ENCODE measurements around the gene EIF5A. TPM values are rescaled to one million over a fixed set of nuclear protein-coding genes. Genes with fewer than 3 reads are reported as not detected.
A peak's percentile ranks its signal among the peaks of the same experiment; 100 is the strongest.

The EIF5A gene
- total and polyA plus RNA-seq, 5 donors: 259 to 311 (median 271) TPM

DNA sequence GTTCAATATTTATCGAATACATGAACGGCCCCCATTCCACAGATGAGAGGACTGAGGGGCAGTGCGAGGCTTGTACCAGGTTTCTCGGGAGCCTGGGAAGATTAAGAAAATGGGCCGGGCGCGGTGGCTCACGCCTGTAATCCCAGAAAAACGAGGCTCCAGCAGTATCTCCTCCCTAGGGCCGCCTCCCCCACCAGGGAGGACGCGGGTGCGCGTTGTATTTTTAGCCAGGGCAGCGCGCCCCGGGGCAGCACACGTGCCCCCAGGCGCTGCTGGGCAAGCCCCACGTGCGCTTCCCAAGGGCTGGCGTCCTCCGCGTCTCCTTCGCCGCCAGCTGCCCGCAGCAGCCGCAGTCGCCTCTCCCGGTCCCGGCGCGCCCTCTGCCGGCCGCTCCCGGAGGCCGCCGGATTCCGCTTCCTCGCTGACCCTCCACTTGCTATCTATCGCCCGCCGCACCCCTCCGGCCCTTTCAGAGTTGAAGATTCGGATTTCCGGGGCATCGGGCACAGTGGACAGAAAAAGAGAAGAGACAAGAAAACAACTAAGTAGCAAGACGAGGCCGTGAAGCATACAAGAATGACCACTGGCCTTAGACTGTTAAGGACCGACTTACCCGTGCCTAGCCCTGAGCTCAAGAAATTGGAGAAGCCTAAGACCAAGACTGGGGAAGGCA lies 11.1 kb upstream of the EIF5A start:
- Histone ChIP-seq H3K9me3 (ENCODE audit: control insufficient read depth, low read length) (no peaks in the 10 kb centered on the region), H3K27me3 (ENCODE audit: control insufficient read depth, insufficient read depth) (no peaks in the 10 kb centered on the region), H3K4me1 (ENCODE audit: control insufficient read depth, insufficient read depth, low read length) (peaks cover 12% of the 10 kb centered on the region), H3K27ac (ENCODE audit: low read length) (peak overlapping the region; percentile 71), H3K4me3 (ENCODE audit: low read length) (no peak overlapping the region)
- ATAC-seq (peak; percentile 83 to 84), DNase-seq (peak; percentile 86 to 95 (median 94))
- intact Hi-C loops (cut with DNase I): loop anchor here (1.0 to 10.0 kb wide), 3 partner anchors 16 to 48 kb away; partner anchors contain the start of gene SLC2A4 (in 2 of the 4)
- WGBS: 3% methylated on average over 51 of the region's 51 CpGs

DNA sequence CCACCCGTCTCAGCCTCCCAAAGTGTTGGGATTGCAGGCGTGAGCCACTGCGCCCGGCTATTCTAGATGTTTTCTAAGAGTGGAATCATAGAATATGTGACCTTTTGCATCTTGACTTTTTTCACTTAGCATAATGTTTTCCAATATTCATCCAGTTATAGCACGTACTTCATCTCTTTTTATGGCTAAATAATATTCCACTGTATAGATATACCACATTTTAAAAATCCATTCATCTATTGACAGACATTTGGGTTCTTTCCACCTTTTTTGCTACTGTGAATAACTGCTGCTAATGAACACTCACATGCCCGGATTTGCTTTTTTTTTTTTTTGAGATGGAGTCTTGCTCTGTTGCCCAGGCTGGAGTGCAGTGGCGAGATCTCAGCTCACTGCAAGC lies 3.2 kb upstream of the EIF5A start:
- Histone ChIP-seq H3K4me3 (ENCODE audit: low read length) (no peak overlapping the region), H3K27ac (ENCODE audit: low read length) (no peak overlapping the region), H3K27me3 (ENCODE audit: control insufficient read depth, insufficient read depth) (no peaks in the 10 kb centered on the region), H3K9me3 (ENCODE audit: control insufficient read depth, low read length) (no peaks in the 10 kb centered on the region), H3K4me1 (ENCODE audit: control insufficient read depth, insufficient read depth, low read length) (peaks cover 3% of the 10 kb centered on the region)
- ATAC-seq: no peak
- peak in 1 of 3 donors; percentile 17 for DNase-seq
- intact Hi-C loops (cut with DNase I): no loop called here
- WGBS: 96% methylated on average over 7 of the region's 7 CpGs

DNA sequence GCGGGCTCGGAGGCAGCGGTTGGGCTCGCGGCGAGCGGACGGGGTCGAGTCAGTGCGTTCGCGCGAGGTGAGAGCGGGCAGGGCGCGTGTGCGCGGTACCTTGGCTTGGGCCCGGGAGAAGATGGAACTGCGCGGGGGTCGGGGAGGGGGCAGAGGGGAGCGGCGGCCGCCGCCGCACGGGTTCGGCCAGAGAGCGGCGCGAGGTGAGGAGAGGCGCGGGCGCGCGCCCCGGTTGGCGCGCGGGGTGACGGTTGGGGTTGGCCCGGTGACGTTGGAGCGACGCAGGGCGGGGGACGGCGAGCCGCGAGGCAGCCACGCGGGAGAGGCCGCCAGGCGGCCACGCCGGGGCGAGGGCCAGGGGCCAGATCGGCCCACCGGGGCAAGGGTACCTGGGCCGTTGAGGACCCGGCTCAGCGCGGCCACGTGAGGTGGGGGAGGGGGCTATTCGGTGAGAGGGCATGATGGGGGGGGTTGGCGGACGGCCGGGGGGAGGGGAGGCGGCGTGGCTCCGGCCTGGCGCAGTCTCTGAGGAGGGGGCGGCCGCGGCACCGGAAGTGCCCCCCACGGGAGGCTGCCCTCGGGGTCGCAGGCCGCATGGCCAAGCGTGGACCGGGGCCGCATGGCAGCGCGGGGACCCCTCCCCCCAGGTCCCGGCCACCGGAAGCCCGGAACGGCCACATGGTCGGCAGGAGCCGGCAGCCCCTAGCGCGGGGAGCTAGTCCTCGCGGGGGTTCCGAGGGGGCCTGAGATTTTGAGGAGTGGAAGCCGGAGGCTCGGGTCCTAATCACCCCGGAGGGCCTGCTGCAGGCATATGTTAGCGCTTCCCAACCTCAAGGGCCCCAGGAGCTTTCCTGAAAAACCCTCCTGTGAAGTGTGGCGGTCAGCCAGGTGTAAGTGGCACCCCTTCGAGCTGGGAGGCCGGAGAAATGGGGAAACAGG lies 527 bp downstream of the EIF5A start:
- intact Hi-C loops (cut with DNase I): no loop called here
- peak; percentile 21 to 22 for ATAC-seq
- H3K27ac ChIP-seq (ENCODE audit: low read length): peak overlapping the region; percentile 89
- no peaks in the 10 kb centered on the region for H3K9me3 ChIP-seq (ENCODE audit: control insufficient read depth, low read length)
- no peaks in the 10 kb centered on the region for H3K27me3 ChIP-seq (ENCODE audit: control insufficient read depth, insufficient read depth)
- DNase-seq: peak; percentile 70 to 88 (median 85)
- H3K4me1 ChIP-seq (ENCODE audit: control insufficient read depth, insufficient read depth, low read length): peaks cover 3% of the 10 kb centered on the region
- WGBS: under 1% methylated on average over 104 of the region's 104 CpGs
- H3K4me3 ChIP-seq (ENCODE audit: low read length): peak overlapping the region; percentile 83

DNA sequence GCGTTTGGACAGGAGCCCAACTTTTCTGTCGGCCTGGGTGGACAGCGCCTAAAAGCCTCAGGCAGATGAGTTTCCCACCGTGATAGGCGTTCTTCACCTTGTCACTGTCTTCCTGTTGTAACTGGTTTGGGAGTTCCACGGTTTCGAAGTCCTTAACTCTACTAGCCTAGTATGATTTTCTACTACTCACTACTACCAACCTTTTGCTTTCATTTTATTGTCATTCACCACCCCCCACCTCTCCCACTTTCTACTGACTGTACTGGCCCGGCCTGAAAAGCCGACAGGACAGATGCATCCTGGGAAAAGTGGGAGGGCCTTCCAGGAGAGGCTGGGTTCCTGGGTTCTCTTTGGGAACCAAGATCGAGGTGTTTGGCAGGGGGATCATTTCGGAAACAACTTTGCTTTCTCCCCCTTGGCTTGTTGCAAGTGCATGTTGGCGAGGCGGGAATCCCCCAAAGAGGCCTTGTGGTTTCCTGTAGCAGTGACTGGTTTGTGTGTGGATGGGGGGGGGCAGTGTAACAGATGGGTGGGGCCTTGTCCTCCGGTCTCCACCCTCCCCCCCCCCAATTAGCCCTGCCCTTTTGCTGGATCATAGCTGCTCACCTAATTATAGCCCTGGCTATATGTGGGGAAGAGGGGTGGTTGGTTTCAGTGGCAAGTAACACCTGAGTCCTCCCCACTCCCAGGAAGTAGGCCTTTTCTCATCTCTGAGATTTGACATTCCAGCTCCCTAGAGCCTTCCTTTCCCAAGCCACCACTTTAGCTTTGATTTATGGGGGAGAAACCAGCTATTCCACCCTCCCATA lies 1.4 kb downstream of the EIF5A start:
- intact Hi-C loops (cut with DNase I): no loop called here

DNA sequence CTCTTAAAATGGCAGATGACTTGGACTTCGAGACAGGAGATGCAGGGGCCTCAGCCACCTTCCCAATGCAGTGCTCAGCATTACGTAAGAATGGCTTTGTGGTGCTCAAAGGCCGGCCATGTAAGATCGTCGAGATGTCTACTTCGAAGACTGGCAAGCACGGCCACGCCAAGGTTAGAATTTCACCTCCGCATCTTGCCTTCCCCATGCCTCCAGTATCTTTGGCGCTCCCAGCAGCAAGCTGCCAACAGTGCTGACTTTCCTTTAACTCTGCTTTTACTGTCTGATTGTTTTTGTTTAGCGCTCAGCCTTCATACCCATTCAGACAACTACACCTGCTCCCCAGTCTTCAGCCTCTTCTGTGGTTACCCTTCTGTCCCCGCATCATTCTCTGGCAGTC lies 2.2 kb downstream of the EIF5A start:
- intact Hi-C loops (cut with DNase I): no loop called here
- DNase-seq (peak in 1 of 3 donors; percentile 27), ATAC-seq (no peak)
- 89% methylated on average over 12 of the region's 12 CpGs for WGBS
- Histone ChIP-seq H3K27me3 (ENCODE audit: control insufficient read depth, insufficient read depth) (no peaks in the 10 kb centered on the region), H3K4me1 (ENCODE audit: control insufficient read depth, insufficient read depth, low read length) (peaks cover 6% of the 10 kb centered on the region), H3K4me3 (ENCODE audit: low read length) (no peak overlapping the region), H3K9me3 (ENCODE audit: control insufficient read depth, low read length) (no peaks in the 10 kb centered on the region), H3K27ac (ENCODE audit: low read length) (no peak overlapping the region)

More for the DNA sequence above, 1.4 kb downstream of the EIF5A start:
- Histone ChIP-seq H3K9me3 (ENCODE audit: control insufficient read depth, low read length) (no peaks in the 10 kb centered on the region), H3K27ac (ENCODE audit: low read length) (peak overlapping the region; percentile 89), H3K27me3 (ENCODE audit: control insufficient read depth, insufficient read depth) (no peaks in the 10 kb centered on the region), H3K4me3 (ENCODE audit: low read length) (peak overlapping the region; percentile 83), H3K4me1 (ENCODE audit: control insufficient read depth, insufficient read depth, low read length) (peaks cover 3% of the 10 kb centered on the region)
- WGBS: 1% methylated on average over 14 of the region's 14 CpGs
- DNase-seq: peak; percentile 74 to 83 (median 78)
- ATAC-seq: peak in 1 of 2 donors; percentile 37

DNA sequence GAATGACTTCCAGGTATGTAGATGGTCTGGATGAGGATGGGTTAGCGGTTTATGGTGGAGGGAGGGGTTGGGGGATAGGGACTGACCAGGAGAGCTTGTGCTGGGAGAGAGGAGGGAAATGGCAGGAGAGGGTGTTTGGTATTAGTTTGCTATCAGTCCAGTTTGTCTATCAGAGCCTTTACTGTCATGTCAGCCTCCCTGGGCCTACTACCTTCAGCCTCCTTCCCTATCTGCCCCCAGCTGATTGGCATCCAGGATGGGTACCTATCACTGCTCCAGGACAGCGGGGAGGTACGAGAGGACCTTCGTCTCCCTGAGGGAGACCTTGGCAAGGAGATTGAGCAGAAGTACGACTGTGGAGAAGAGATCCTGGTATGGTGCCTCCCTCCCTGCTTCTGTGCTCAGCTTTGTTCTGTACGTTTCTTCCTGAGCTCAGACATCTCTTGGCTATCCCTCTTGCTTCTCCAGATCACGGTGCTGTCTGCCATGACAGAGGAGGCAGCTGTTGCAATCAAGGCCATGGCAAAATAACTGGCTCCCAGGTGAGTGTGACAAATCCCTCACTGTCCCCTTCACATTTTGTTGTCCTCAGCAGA lies 3.8 kb downstream of the EIF5A start:
- Histone ChIP-seq H3K9me3 (ENCODE audit: control insufficient read depth, low read length) (no peaks in the 10 kb centered on the region), H3K27me3 (ENCODE audit: control insufficient read depth, insufficient read depth) (no peaks in the 10 kb centered on the region), H3K4me3 (ENCODE audit: low read length) (no peak overlapping the region), H3K27ac (ENCODE audit: low read length) (no peak overlapping the region), H3K4me1 (ENCODE audit: control insufficient read depth, insufficient read depth, low read length) (peaks cover 6% of the 10 kb centered on the region)
- ATAC-seq (no peak), DNase-seq (peak in 1 of 3 donors; percentile 17)
- WGBS: 76% methylated on average over 7 of the region's 7 CpGs
- intact Hi-C loops (cut with DNase I): no loop called here

DNA sequence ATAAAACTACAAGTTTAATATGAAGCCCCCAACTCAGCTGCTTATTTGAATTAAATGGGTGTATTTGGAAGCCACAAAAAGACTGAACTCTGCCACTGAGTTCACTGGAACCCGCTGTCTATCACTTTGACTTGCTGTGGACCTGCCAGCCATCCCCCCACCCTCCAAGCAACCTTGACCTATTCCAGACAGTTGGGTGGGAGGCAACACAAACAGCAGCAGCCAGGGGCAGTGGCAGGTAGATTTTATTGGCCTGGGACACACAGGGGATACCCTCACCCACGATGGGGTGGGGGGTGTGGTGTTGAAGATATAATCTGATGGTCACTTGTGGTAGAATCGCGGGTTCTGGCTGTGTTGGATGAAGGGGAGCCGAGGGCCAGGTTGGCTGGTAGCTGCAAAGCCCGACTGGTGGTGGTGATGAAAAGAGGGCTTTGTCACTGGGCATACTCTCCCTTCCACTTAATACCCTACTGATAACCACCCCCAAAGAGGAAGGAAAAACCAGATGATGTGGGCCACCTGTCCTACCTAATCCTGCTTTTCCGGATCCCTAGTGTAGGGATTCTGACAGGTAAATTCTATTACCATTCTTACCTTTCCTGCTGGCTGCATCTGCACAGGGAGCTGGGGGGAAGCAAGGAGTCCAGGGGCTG lies 5.1 kb downstream of the EIF5A start:
- WGBS: 77% methylated on average over 7 of the region's 7 CpGs
- Histone ChIP-seq H3K4me1 (ENCODE audit: control insufficient read depth, insufficient read depth, low read length) (peaks cover 6% of the 10 kb centered on the region), H3K9me3 (ENCODE audit: control insufficient read depth, low read length) (no peaks in the 10 kb centered on the region), H3K27me3 (ENCODE audit: control insufficient read depth, insufficient read depth) (no peaks in the 10 kb centered on the region), H3K4me3 (ENCODE audit: low read length) (no peak overlapping the region), H3K27ac (ENCODE audit: low read length) (no peak overlapping the region)
- ATAC-seq: no peak
- DNase-seq: peak in 1 of 3 donors; percentile 6
- intact Hi-C loops (cut with DNase I): no loop called here

DNA sequence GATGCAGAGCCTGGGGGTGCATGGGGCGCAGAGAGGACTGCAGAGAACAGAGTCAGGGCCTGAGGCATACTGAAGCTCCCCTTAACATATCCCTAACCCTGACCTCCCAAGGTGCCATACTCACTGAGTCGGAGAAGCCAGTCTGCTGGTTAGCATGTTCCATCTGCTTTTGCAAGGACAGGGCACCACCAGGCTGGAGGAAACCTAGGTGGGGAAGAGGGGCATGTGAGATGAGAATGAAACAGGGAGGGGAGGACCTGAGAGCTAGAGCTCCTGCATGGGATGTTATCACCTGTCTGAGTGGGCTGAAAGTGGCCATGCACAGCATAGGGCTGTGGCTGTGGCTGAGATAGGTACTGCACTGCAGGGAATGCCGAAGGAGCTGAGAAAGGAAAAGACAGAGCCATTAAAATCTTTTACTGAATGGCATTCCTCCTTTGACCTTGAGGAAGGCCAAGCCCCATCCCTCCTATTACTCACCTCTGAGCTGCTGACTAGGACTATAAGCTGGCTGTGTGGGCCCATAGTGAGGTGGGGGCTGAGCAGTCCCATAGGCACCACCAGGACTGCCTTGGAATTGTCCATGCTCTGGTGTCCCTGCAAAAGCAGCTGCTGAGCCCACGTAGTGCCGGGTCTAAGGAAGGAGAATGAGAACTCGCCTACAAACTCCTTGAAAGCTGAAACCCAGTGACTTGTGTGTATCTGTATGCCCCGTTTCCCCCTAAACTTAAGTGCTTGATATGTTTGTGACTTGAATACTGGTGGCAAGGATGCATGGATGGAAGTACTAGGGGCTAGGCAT lies 5.9 kb downstream of the EIF5A start:
- H3K27me3 ChIP-seq (ENCODE audit: control insufficient read depth, insufficient read depth): no peaks in the 10 kb centered on the region
- DNase-seq (peak in 1 of 3 donors; percentile 22), ATAC-seq (no peak)
- H3K27ac ChIP-seq (ENCODE audit: low read length): no peak overlapping the region
- intact Hi-C loops (cut with DNase I): no loop called here
- no peak overlapping the region for H3K4me3 ChIP-seq (ENCODE audit: low read length)
- peaks cover 6% of the 10 kb centered on the region for H3K4me1 ChIP-seq (ENCODE audit: control insufficient read depth, insufficient read depth, low read length)
- WGBS: 89% methylated on average over 7 of the region's 7 CpGs
- H3K9me3 ChIP-seq (ENCODE audit: control insufficient read depth, low read length): no peaks in the 10 kb centered on the region

DNA sequence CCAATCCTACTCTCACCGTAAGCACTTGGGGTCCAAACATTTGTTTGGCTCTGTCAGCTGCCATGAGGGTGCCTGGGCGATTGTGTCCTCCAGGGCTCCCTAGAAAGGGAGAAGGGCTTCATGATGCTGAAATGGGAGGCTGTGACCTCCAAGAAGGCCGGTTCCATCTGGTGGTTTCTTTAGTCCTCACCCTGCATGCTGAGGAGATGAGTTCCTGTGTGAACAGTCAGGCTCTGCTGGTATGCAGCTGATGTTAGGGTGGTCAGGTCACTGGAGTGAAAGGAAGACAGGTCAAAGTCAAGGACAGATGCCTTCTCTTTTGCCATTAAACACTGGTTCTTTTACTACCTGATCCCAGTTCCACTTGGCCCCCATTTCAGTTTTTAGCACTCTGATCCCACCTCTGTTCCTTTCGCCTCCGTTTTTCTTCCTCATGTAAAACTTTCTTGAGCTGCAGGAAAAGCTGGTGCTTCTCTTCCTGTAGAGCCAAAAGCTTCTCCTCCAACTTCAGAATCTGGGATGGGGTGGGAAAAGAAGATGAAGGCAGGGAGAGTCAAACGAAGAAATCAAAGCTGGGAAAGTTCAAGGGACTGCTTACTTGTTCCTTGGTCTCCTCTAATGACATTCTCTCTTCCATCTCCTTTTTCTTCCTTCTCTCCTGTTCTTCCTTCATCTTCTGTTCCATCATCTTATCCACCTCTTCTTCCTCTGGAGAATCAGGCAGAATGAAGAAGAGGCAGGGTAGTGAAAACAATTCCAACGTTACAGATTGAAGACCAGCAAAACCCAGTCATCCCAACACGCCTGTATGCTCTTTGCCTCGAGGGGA lies 6.7 kb downstream of the EIF5A start:
- Histone ChIP-seq H3K27me3 (ENCODE audit: control insufficient read depth, insufficient read depth) (no peaks in the 10 kb centered on the region), H3K4me1 (ENCODE audit: control insufficient read depth, insufficient read depth, low read length) (peaks cover 4% of the 10 kb centered on the region), H3K9me3 (ENCODE audit: control insufficient read depth, low read length) (no peaks in the 10 kb centered on the region), H3K27ac (ENCODE audit: low read length) (peak overlapping the region; percentile 91), H3K4me3 (ENCODE audit: low read length) (peak overlapping the region; percentile 75)
- 45% methylated on average over 9 of the region's 9 CpGs for WGBS
- no peak for ATAC-seq
- no peak for DNase-seq
- intact Hi-C loops (cut with DNase I): no loop called here

All from right cardiac atrium (tissue), 5 donors.